Glomerular visceral epithelial cell (primary cell): ENCODE data around the gene DUOX1.

Experiments
- DNase-seq: peaks from one replicate; pipeline ENCODE4 v3.0.0-alpha.2; 2016; ENCODE audit errors: extremely low spot score

Gene DUOX1

GRCh38 chr15:45168286-45168685, 38.5 kb downstream of the DUOX1 start:
- no peak for DNase-seq

- no peak for DNase-seq
These were observed 39.2 kb downstream of the DUOX1 start for GRCh38 chr15:45168751-45169551.

- no peak for DNase-seq
These were observed 40.0 kb downstream of the DUOX1 start for GRCh38 chr15:45169608-45170480.

- DNase-seq: no peak
These were observed 42.1 kb downstream of the DUOX1 start for GRCh38 chr15:45171912-45172311.

- no peak for DNase-seq
These were observed 44.3 kb downstream of the DUOX1 start for GRCh38 chr15:45174069-45174468.

GRCh38 chr15:45174577-45174976, 44.8 kb downstream of the DUOX1 start:
- no peak for DNase-seq

GRCh38 chr15:45177285-45177684, 47.5 kb downstream of the DUOX1 start:
- no peak for DNase-seq

- no peak for DNase-seq
These were observed 49.6 kb downstream of the DUOX1 start for GRCh38 chr15:45179221-45179985.

- peak; percentile 89 for DNase-seq
These were observed 50.4 kb downstream of the DUOX1 start for GRCh38 chr15:45180201-45180600.

GRCh38 chr15:45180648-45181436, 51.0 kb downstream of the DUOX1 start:
- no peak for DNase-seq

GRCh38 chr15:45181491-45182285, 51.9 kb downstream of the DUOX1 start:
- DNase-seq: no peak

GRCh38 chr15:45182996-45183395, 53.2 kb downstream of the DUOX1 start:
- no peak for DNase-seq

- no peak for DNase-seq
These were observed 53.7 kb downstream of the DUOX1 start for GRCh38 chr15:45183511-45183910.

GRCh38 chr15:45184562-45185041, 54.8 kb downstream of the DUOX1 start:
- DNase-seq: no peak

GRCh38 chr15:45185069-45185779, 55.4 kb downstream of the DUOX1 start:
- no peak for DNase-seq

GRCh38 chr15:45185903-45186770, 56.3 kb downstream of the DUOX1 start:
- no peak for DNase-seq

- no peak for DNase-seq
These were observed 57.2 kb downstream of the DUOX1 start for GRCh38 chr15:45186771-45187577.

- DNase-seq: no peak
These were observed 57.7 kb downstream of the DUOX1 start for GRCh38 chr15:45187578-45187893.
